Brain microvascular endothelial cell (primary cell): Measurements from ENCODE around the gene IDH3B.

Experiments
- DNase-seq: peaks from one replicate; pipeline ENCODE4 v3.0.0-alpha.2; 2020
- H3K27ac ChIP-seq: fragments of 250-450 bp; sonication (Bioruptor Pico); 2 replicates; pipeline ENCODE4 v1.5.1; 2020; ENCODE audit warnings: mild to moderate bottlenecking, moderate library complexity
- H3K27me3 ChIP-seq: fragments of 250-450 bp; sonication (Bioruptor Pico); replicated peaks from 2 replicates; pipeline ENCODE4 v1.5.1; 2020; ENCODE audit warnings: mild to moderate bottlenecking
- H3K36me3 ChIP-seq: fragments of 250-450 bp; sonication (Bioruptor Pico); replicated peaks from 2 replicates; pipeline ENCODE4 v1.5.1; 2020; ENCODE audit warnings: mild to moderate bottlenecking
- H3K4me3 ChIP-seq: 2 replicates; pipeline ENCODE4 v1.5.1; 2011; ENCODE audit warnings: low read depth, mild to moderate bottlenecking, control low read depth, low read length, moderate library complexity
- CTCF ChIP-seq: IDR thresholded peaks from 2 replicates; pipeline ENCODE4 v1.5.1; 2011; ENCODE audit warnings: low read depth, mild to moderate bottlenecking, moderate library complexity, low read length, control low read depth, inconsistent platforms; ENCODE audit errors: missing control alignments
- in situ Hi-C: cut with HindIII; loops from 2 replicates; pipeline ENCODE4 v1.10.0; 2017; ENCODE audit warnings: low sequenced_read_pairs, low pct_ligation_motif_present

Gene IDH3B

GRCh38 chr20:2692886-2693285 lies 28.9 kb upstream of the IDH3B start:
- Histone ChIP-seq H3K27me3 (peaks cover 42% of the 10 kb centered on the region), H3K4me3 (no peak overlapping the region), H3K27ac (no peak overlapping the region), H3K36me3 (no peaks in the 10 kb centered on the region)
- in situ Hi-C loops, result no loop called here
- DNase-seq, result no peak
- no peak for TF ChIP-seq CTCF

GRCh38 chr20:2692036-2692885 lies 28.2 kb upstream of the IDH3B start, which contains the start of gene EBF4:
EBF4 (plus strand) TSS chr20:2692780; CDS start chr20:2693646, 866 bp downstream.
- Histone ChIP-seq H3K4me3 (peak within 1 kb of the TSS; percentile 20), H3K36me3 (no peaks in the 10 kb centered on the region), H3K27ac (no peak within 1 kb of the TSS), H3K27me3 (peaks cover 42% of the 10 kb centered on the region)
- TF ChIP-seq CTCF, result no peak
- DNase-seq, result no peak
- in situ Hi-C loops, result no loop called here

DNA sequence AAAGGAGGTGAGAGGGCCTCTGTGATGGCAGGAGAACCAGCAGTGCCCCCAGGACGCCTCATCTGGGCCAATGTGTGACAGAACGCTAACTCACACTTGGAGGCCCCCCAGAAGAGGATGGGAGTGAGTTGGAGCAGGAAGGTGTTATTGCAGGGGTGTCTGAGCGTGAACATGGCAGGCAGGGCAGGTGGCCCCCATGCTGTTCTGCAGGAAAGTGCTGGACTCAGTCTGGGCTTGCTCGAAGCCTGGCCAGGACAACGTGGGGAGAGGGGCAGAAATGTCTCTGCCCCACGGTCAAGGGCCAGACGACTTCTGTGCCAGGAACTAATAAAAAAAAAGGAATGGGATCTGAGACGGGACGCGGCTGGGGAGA lies 27.6 kb upstream of the IDH3B start:
- DNase-seq, result no peak
- Histone ChIP-seq H3K4me3 (no peak overlapping the region), H3K36me3 (no peaks in the 10 kb centered on the region), H3K27me3 (peaks cover 42% of the 10 kb centered on the region), H3K27ac (no peak overlapping the region)
- in situ Hi-C loops, result no loop called here
- no peak for TF ChIP-seq CTCF

DNA sequence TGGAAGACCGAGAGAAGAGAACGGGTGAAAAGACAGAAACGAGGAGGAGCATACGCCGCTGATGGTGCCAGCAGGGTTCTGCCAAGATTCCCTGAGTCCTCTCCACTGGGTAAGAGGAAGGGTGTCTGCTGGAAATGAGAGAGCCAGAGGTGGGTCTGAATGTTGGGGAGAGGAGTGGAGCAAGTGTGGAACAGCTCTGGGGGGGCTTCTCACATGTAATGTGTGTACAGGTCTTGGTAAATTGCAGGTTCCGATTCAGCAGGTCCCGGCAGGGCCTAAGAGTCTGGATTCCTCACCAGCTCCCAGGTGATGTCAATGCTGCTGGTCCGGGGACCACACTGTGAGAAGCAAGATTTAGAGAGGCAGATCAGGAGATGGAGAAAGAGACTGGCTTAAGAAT lies 27.1 kb upstream of the IDH3B start:
- H3K27me3 ChIP-seq, result peaks cover 44% of the 10 kb centered on the region

DNA sequence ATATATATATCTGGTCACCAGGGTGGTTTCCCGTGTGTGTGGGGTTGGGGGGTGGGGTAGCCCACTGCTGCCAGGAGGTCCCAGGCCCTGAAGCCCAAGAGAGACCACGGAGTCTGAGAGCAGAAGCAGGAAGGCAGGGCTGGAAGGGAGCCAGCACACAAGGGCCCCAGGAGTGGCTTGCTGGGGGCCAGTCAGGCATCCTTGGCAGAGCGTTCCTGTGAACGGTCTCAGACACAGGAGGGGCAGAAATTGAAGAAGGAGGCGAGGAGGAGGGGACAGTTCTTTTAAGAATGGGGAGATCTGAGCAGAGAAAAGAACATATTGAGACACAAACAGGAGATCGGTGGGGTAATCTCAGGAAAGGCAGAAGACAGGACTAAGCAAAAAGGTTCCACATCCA lies 26.7 kb upstream of the IDH3B start:
- no peak for TF ChIP-seq CTCF
- Histone ChIP-seq H3K4me3 (no peak overlapping the region), H3K27ac (no peak overlapping the region), H3K36me3 (no peaks in the 10 kb centered on the region), H3K27me3 (peaks cover 40% of the 10 kb centered on the region)
- in situ Hi-C loops, result no loop called here
- DNase-seq, result no peak

More for the DNA sequence above, 27.1 kb upstream of the IDH3B start:
- in situ Hi-C loops, result no loop called here
- DNase-seq, result no peak
- H3K4me3 ChIP-seq, result no peak overlapping the region
- no peak for TF ChIP-seq CTCF
- no peaks in the 10 kb centered on the region for H3K36me3 ChIP-seq
- no peak overlapping the region for H3K27ac ChIP-seq
